IPS-11a (cell line): ENCODE results near the gene BLTP3B.

Experiments used
- H3K4me3 ChIP-seq: one replicate; pipeline ENCODE4 v1.5.1; 2013; ENCODE audit warnings: low read depth, low read length, control low read depth

BLTP3B gene

DNA sequence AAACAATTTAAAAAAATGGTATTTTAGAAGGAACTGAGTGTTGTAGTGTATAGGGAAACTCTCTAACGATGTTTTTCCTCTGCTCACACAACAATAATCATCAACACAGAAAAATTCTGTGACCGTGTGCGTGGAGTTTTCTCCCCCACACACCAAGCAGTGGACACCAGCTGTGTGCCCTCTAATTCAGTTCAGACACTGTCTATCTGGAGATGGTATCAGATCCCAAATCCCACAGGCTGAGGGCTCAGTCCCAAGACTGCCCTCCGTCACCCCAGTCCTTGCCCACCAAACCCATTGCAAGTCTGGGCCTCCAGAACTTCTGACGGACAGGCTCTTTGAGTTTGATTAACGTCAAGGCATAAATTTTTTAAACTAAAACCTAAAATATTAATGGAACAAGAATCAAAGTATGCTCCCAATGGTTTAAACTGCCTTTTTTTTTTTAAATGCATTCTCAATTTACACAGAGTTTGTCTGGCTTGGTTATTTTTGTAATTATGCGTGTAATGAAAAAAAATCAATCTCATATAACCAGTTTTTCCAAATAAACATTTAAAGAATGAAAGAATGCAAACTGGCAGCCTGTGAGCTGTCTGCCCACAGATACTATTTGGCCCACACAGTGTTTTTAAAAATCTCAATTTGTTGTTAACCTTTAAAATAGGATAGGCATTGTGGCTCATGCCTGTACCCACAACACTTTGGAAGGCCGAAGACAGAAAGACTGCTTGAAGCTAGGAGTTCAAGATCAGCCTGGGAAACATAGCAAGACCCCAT lies 19.2 kb downstream of the BLTP3B start:
- H3K4me3 ChIP-seq: no peak overlapping the region

- H3K4me3 ChIP-seq: no peak overlapping the region
These were observed 22.3 kb downstream of the BLTP3B start for GRCh38 chr12:100120355-100120754.

DNA sequence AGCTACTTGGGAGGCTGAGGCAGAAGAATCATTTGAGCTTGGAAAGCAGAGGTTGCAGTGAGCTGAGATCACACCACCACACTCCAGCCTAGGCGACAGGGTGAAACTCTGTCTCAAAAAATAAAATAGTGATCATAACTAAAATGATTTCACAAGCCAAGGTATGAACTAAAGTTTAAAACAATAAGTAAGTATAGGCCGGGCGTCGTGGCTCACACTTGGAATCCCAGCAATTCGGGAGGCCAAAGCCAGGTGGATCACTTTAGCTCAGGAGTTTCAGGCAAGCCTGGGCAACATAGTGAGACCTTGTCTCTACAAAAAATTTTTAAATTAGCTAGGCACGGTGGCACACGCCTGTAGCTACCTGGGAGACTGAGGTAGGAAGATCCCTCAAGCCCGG lies 27.4 kb downstream of the BLTP3B start:
- H3K4me3 ChIP-seq: no peak overlapping the region

DNA sequence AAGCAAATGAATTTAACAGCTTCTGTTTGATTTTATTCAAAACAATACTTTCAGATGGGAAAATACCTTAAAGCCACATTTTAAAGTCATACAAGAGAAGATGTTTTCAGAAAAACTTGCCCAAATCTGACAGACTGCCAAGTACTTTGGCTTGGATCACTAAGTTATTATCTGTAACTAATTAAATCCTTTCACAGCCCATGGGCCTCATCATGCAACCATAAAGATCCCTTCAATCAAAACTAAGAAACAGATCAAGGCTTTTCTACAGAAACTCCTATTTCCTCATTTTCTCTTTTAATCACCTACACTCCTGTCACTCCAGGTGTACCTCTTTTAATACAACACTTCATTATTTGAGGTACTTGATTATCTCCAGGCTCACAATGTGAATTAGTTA lies 28.1 kb downstream of the BLTP3B start:
- H3K4me3 ChIP-seq: no peak overlapping the region

DNA sequence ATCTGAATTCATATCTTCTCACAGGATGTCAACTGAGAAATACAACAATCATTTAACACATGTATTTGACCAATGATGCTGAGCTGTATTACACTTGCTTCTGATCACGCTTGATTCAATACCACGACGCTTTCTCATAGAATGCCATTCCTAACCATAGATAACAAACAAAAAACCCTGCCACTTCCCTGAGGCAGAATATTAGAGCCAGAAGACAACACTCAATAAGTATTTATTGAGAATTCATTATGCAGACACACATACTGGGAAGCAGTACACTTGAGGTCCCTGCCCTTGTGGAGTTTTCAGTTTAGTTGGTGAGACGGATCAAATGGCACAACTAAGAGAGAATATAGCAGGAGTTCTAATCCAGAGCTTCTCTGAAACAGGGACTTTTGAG lies 32.4 kb downstream of the BLTP3B start:
- H3K4me3 ChIP-seq: no peak overlapping the region

DNA sequence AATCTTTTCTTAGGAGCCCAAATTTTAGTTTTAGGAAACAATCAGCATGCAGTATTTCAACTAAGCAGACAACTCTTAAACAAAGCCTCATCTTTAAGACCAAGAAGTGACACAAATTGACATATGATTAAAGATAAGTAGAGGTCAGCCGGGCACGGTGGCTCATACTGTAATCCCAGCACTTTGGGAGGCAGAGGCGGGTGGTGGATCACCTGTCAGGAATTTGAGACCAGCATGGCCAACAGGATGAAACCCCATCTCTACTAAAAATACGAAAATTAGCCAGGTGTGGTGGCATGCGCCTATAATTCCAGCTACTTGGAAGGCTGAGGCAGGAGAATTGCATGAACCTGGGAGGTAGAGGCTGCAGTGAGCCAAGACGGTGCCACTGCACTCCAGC lies 35.8 kb downstream of the BLTP3B start:
- no peak overlapping the region for H3K4me3 ChIP-seq

- H3K4me3 ChIP-seq: no peak overlapping the region
These were observed 37.0 kb downstream of the BLTP3B start for GRCh38 chr12:100105661-100106060.

DNA sequence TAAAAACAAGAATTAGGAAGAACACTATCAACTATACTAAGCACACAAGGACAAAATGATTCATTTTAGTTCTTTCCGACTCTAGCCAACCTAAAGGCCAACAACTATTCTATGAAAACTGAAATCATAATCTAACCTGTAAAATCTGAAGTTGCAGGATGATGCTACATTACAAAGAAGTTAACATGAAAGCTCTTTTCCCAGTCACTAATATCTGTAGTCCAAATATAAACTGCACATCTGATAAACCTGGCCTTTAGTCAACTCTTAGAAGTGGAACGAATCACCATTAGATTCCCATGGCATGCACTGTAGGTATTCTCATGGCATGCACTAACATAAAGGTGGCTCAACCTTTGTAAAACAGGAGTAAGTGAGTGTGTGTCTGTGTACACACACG lies 41.7 kb downstream of the BLTP3B start:
- H3K4me3 ChIP-seq: no peak overlapping the region
